GM18520 (cell line): ENCODE results near the gene ADAMTS15.

Source experiments
- ATAC-seq: cut with Tn5 transposase; IDR thresholded peaks from one replicate; pipeline ENCODE4 v1.9.1; 2021; ENCODE audit not compliant: unreplicated experiment

The ADAMTS15 gene

GRCh38 chr11:130476922-130477491 is 28.6 kb downstream of the ADAMTS15 start:
- no peak for ATAC-seq

- ATAC-seq, result no peak
Observed at GRCh38 chr11:130477586-130478203, 29.2 kb downstream of the ADAMTS15 start.

GRCh38 chr11:130478204-130478701 is 29.8 kb downstream of the ADAMTS15 start:
- no peak for ATAC-seq

- no peak for ATAC-seq
Observed at GRCh38 chr11:130478881-130479280, 30.4 kb downstream of the ADAMTS15 start.

GRCh38 chr11:130480186-130480585 is 31.7 kb downstream of the ADAMTS15 start:
- ATAC-seq, result no peak

GRCh38 chr11:130480711-130481140 is 32.3 kb downstream of the ADAMTS15 start:
- no peak for ATAC-seq

- ATAC-seq, result no peak
Observed at GRCh38 chr11:130483124-130483523, 34.7 kb downstream of the ADAMTS15 start.

GRCh38 chr11:130485983-130486382 is 37.5 kb downstream of the ADAMTS15 start:
- ATAC-seq, result no peak

- ATAC-seq, result no peak
Observed at GRCh38 chr11:130486391-130486836, 38.0 kb downstream of the ADAMTS15 start.

- no peak for ATAC-seq
Observed at GRCh38 chr11:130486987-130487923, 38.8 kb downstream of the ADAMTS15 start.

- ATAC-seq, result no peak
Observed at GRCh38 chr11:130487924-130488815, 39.7 kb downstream of the ADAMTS15 start.

- no peak for ATAC-seq
Observed at GRCh38 chr11:130488848-130489584, 40.6 kb downstream of the ADAMTS15 start.

GRCh38 chr11:130489716-130490115 is 41.3 kb downstream of the ADAMTS15 start:
- ATAC-seq, result no peak

GRCh38 chr11:130490682-130491449 is 42.4 kb downstream of the ADAMTS15 start:
- ATAC-seq, result no peak

GRCh38 chr11:130498181-130498580 is 49.7 kb downstream of the ADAMTS15 start:
- ATAC-seq, result no peak

- ATAC-seq, result no peak
Observed at GRCh38 chr11:130499828-130500227, 51.4 kb downstream of the ADAMTS15 start.

- no peak for ATAC-seq
Observed at GRCh38 chr11:130504317-130504716, 55.9 kb downstream of the ADAMTS15 start.

GRCh38 chr11:130508913-130509312 is 60.5 kb downstream of the ADAMTS15 start:
- no peak for ATAC-seq

- ATAC-seq, result no peak
Observed at GRCh38 chr11:130509942-130510341, 61.5 kb downstream of the ADAMTS15 start.
